SK-N-SH (cell line): ENCODE results near the gene TMEM60. TPM values are rescaled to one million over a fixed set of nuclear protein-coding genes. Genes with fewer than 3 reads are reported as not detected.

Experiments
- CTCF ChIA-PET: fragments of 300-600, 350-600 bp; formaldehyde crosslinking; extraction: SDS; loops from one replicate; lab custom pipeline; 2021; lab: Yijun Ruan, JAX
- POLR2A ChIA-PET: fragments of 350-600 bp; sonication (Branson Sonifier 250); formaldehyde crosslinking; extraction: SDS; loops from one replicate; lab custom pipeline; 2020; ENCODE audit warnings: antibody characterized with exemption, inconsistent platforms; lab: Yijun Ruan, JAX
- DNase-seq: peaks from one replicate; pipeline ENCODE4 v3.0.0; 2012
- H2AFZ ChIP-seq: fragments of 200-600 bp; sonication (generic); 2 replicates; pipeline ENCODE4 v1.8.1; 2016; ENCODE audit warnings: antibody characterized with exemption, mild to moderate bottlenecking, low read depth
- H3F3A ChIP-seq: fragments of 200-600 bp; sonication (generic); replicated peaks from 2 replicates; pipeline ENCODE3; 2016; ENCODE audit warnings: antibody characterized with exemption, mild to moderate bottlenecking; ENCODE audit not compliant: insufficient read depth
- H3K27ac ChIP-seq, 2 experiments: fragments of 200-500 bp in 1 of 2; fragments of 200-600 bp in 1 of 2; sonication (Bioruptor generic) in 1 of 2; sonication (generic), shearing (Covaris generic) in 1 of 2; 2 replicates each; pipeline versions ENCODE4 v1.5.1 to v1.6.1; 2014 to 2016; ENCODE audit warnings: low read depth in 2 of 2, inconsistent platforms in 1 of 2, low read length in 1 of 2, mild to moderate bottlenecking in 1 of 2, mixed read lengths in 1 of 2
- H3K27me3 ChIP-seq: fragments of 200-600 bp; sonication (generic), shearing (Covaris generic); 2 replicates; pipeline ENCODE4 v1.6.1; 2016; ENCODE audit warnings: mixed run types; ENCODE audit not compliant: insufficient read depth
- H3K36me3 ChIP-seq, 2 experiments: fragments of 200-500 bp in 1 of 2; fragments of 200-600 bp in 1 of 2; sonication (Bioruptor generic) in 1 of 2; sonication (generic) in 1 of 2; replicated peaks in 1 of 2; 2 replicates each; pipeline versions ENCODE3 to v1.5.1; 2014 to 2016; ENCODE audit warnings: low read length in 1 of 2, mild to moderate bottlenecking in 1 of 2; ENCODE audit not compliant: insufficient read depth in 2 of 2, control insufficient read depth in 1 of 2
- H3K4me1 ChIP-seq, 2 experiments: fragments of 200-500 bp in 1 of 2; fragments of 200-600 bp in 1 of 2; sonication (Bioruptor generic) in 1 of 2; sonication (generic), shearing (Covaris generic) in 1 of 2; 2 replicates each; pipeline versions ENCODE4 v1.5.1 to v1.6.1; 2014 to 2016; ENCODE audit warnings: low read depth in 1 of 2, low read length in 1 of 2, mixed run types in 1 of 2; ENCODE audit not compliant: insufficient read depth in 2 of 2, control insufficient read depth in 1 of 2
- H3K4me2 ChIP-seq: fragments of 200-600 bp; sonication (generic), shearing (Covaris generic); 2 replicates; pipeline ENCODE4 v1.6.1; 2017; ENCODE audit warnings: mixed run types
- H3K4me3 ChIP-seq, 2 experiments: fragments of 200-500 bp in 1 of 2; fragments of 200-600 bp in 1 of 2; sonication (Bioruptor generic) in 1 of 2; sonication (generic), shearing (Covaris generic) in 1 of 2; 2 replicates each; pipeline versions ENCODE4 v1.5.1 to v1.8.1; 2014 to 2016; ENCODE audit warnings: low read depth in 2 of 2, inconsistent platforms in 1 of 2, low read length in 1 of 2, mild to moderate bottlenecking in 1 of 2, mixed read lengths in 1 of 2, moderate library complexity in 1 of 2
- H3K79me2 ChIP-seq: fragments of 200-600 bp; sonication (generic); 2 replicates; pipeline ENCODE4 v1.8.1; 2017; ENCODE audit warnings: mild to moderate bottlenecking; ENCODE audit not compliant: insufficient read depth
- H3K9ac ChIP-seq: fragments of 200-600 bp; sonication (generic); 2 replicates; pipeline ENCODE4 v1.6.1; 2017; ENCODE audit warnings: mixed run types
- H3K9me2 ChIP-seq: fragments of 200-600 bp; sonication (generic); 2 replicates; pipeline ENCODE4 v1.6.1; 2017; ENCODE audit warnings: mixed run types
- H3K9me3 ChIP-seq: fragments of 200-600 bp; sonication (generic); 2 replicates; pipeline ENCODE4 v1.6.1; 2017; ENCODE audit warnings: mixed run types, mild to moderate bottlenecking, moderate library complexity
- H4K20me1 ChIP-seq: fragments of 200-600 bp; sonication (generic); 2 replicates; pipeline ENCODE4 v1.6.1; 2017; ENCODE audit warnings: mild to moderate bottlenecking, mixed run types; ENCODE audit not compliant: insufficient read depth
- ELF1 ChIP-seq: IDR thresholded peaks from 2 replicates; pipeline ENCODE4 v1.4.0; 2012
- FOSL2 ChIP-seq: IDR thresholded peaks from 2 replicates; pipeline ENCODE4 v1.4.0; 2012; ENCODE audit warnings: low read depth, mild to moderate bottlenecking, moderate library complexity, borderline replicate concordance
- FOXM1 ChIP-seq: IDR thresholded peaks from 2 replicates; pipeline ENCODE4 v1.4.0; 2012; ENCODE audit warnings: low read depth, mild to moderate bottlenecking
- GABPA ChIP-seq: IDR thresholded peaks from 2 replicates; pipeline ENCODE4 v1.4.0; 2012; ENCODE audit warnings: low read depth, mild to moderate bottlenecking
- MEF2A ChIP-seq: IDR thresholded peaks from 2 replicates; pipeline ENCODE4 v1.4.0; 2012; ENCODE audit warnings: low read depth, borderline replicate concordance
- MXI1 ChIP-seq: IDR thresholded peaks from 2 replicates; pipeline ENCODE4 v1.6.1; 2012; ENCODE audit warnings: mild to moderate bottlenecking, low read depth, low read length, improper control_type of control experiment
- NRF1 ChIP-seq: IDR thresholded peaks from 2 replicates; pipeline ENCODE4 v1.6.1; 2012; ENCODE audit warnings: low read depth, mild to moderate bottlenecking, low read length
- POLR2AphosphoS5 ChIP-seq: IDR thresholded peaks from 2 replicates; pipeline ENCODE4 v1.6.1; 2012; ENCODE audit warnings: low read depth, low read length
- RAD21 ChIP-seq: IDR thresholded peaks from 2 replicates; pipeline ENCODE4 v1.6.1; 2012; ENCODE audit warnings: mild to moderate bottlenecking, low read length
- TCF12 ChIP-seq: IDR thresholded peaks from 2 replicates; pipeline ENCODE4 v1.4.0; 2012
- TEAD4 ChIP-seq: IDR thresholded peaks from 2 replicates; pipeline ENCODE4 v1.4.0; 2012; ENCODE audit warnings: mild to moderate bottlenecking, borderline replicate concordance; ENCODE audit not compliant: insufficient read depth
- ZBTB33 ChIP-seq: IDR thresholded peaks from 2 replicates; pipeline ENCODE4 v1.4.0; 2012; ENCODE audit warnings: low read depth, borderline replicate concordance
- WGBS: methylation state at CpG from one replicate; pipeline ENCODE4 v1.1.6; 2017; ENCODE audit warnings: low lambda C conversion rate; 5-methylcytosine and 5-hydroxymethylcytosine counted together
- polyA plus RNA-seq, 3 experiments: library from polyadenylated mRNA; depleted of rRNA; stranded (reverse); fragments of >200 nt; gene quantifications; 2 replicates each; pipeline ENCODE4 v1.2.3, GENCODE V29; 2012
- TF ChIP-seq, protein P1 (sequence below): IDR thresholded peaks from 2 replicates; pipeline ENCODE4 v1.4.0; 2012; ENCODE audit warnings: low read depth, borderline replicate concordance
- TF ChIP-seq, protein P2 (sequence below): fragments of 150-350 bp; IDR thresholded peaks from 2 replicates; pipeline ENCODE4 v1.6.1; 2016; ENCODE audit warnings: mild to moderate bottlenecking, low read depth, low read length

Gene TMEM60
- polyA plus RNA-seq, 1 of the 3 experiments (the other 2 are of a cell fraction) = 24.8 TPM

DNA sequence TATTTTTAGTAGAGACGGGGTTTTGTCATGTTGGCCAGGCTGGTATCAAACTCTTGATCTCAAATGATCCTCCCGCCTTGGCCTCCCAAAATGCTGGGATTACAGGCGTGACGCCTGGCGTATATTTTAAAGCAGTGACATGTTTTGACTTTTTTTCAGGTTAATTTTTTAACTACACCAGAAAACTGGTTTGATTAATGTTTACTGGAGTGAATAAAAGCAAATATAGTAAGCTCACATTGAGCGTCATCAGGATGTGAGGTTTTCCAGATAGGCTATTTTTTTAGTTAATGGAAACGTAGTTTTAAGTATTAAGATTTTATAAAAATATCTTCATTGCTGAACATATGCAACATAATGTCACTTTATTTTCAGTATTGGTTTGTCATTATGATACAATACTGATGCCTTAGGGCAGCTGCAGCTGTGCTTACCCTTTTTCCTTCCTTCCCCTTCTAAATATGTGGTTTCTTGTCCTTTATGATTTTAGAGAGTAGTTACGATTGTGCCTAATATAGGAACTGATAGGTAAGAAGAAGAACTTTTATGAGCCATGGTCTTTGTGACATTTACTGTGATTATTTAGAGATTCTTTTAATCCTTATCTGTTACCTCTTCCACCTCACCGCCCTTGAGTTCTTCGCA lies 37.3 kb downstream of the TMEM60 start:
- H3K4me3 ChIP-seq = no peak overlapping the region
- 93% methylated on average over 10 of the region's 10 CpGs for WGBS
- no peak for TF ChIP-seq ELF1
- no peak for TF ChIP-seq FOSL2
- TF ChIP-seq MEF2A = no peak
- no peak for TF ChIP-seq NRF1
- TF ChIP-seq, protein P1, sequence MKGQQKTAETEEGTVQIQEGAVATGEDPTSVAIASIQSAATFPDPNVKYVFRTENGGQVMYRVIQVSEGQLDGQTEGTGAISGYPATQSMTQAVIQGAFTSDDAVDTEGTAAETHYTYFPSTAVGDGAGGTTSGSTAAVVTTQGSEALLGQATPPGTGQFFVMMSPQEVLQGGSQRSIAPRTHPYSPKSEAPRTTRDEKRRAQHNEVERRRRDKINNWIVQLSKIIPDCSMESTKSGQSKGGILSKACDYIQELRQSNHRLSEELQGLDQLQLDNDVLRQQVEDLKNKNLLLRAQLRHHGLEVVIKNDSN = no peak
- no peak for TF ChIP-seq FOXM1
- TF ChIP-seq, protein P2, sequence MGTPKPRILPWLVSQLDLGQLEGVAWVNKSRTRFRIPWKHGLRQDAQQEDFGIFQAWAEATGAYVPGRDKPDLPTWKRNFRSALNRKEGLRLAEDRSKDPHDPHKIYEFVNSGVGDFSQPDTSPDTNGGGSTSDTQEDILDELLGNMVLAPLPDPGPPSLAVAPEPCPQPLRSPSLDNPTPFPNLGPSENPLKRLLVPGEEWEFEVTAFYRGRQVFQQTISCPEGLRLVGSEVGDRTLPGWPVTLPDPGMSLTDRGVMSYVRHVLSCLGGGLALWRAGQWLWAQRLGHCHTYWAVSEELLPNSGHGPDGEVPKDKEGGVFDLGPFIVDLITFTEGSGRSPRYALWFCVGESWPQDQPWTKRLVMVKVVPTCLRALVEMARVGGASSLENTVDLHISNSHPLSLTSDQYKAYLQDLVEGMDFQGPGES = no peak
- TF ChIP-seq POLR2AphosphoS5 = no peak
- no peak for TF ChIP-seq GABPA
- TF ChIP-seq MXI1 = no peak
- no peak for TF ChIP-seq TEAD4
- no peak for TF ChIP-seq RAD21
- TF ChIP-seq ZBTB33 = no peak
- TF ChIP-seq TCF12 = no peak
- H3K79me2 ChIP-seq = peaks cover 54% of the 10 kb centered on the region
- H3K4me1 ChIP-seq = peaks cover 0 to 4% of the 10 kb centered on the region in 2 experiments; a peak in 1 of 4 replicates
- no peak overlapping the region for H2AFZ ChIP-seq
- H4K20me1 ChIP-seq = no peaks in the 10 kb centered on the region
- peaks cover 6% of the 10 kb centered on the region for H3F3A ChIP-seq
- H3K36me3 ChIP-seq = no peaks in the 10 kb centered on the region
- POLR2A ChIA-PET = no interaction called here
- no peak for DNase-seq
- H3K9me3 ChIP-seq = no peaks in the 10 kb centered on the region
- no peak overlapping the region for H3K4me2 ChIP-seq
- no peak overlapping the region for H3K9ac ChIP-seq
- H3K27me3 ChIP-seq = no peaks in the 10 kb centered on the region
- no peaks in the 10 kb centered on the region for H3K9me2 ChIP-seq
- H3K27ac ChIP-seq = no peak overlapping the region
- CTCF ChIA-PET = interaction anchor here (0.7 to 12.4 kb wide), 11 partner anchors 19 to 175 kb away, joined by 3 to 392 read pairs (median 14); partner anchors contain the start of genes PHTF2 and RSBN1L
